Measurements from ENCODE around the gene AMBP.
A peak's percentile ranks its signal among the peaks of the same experiment; 100 is the strongest.

DNA sequence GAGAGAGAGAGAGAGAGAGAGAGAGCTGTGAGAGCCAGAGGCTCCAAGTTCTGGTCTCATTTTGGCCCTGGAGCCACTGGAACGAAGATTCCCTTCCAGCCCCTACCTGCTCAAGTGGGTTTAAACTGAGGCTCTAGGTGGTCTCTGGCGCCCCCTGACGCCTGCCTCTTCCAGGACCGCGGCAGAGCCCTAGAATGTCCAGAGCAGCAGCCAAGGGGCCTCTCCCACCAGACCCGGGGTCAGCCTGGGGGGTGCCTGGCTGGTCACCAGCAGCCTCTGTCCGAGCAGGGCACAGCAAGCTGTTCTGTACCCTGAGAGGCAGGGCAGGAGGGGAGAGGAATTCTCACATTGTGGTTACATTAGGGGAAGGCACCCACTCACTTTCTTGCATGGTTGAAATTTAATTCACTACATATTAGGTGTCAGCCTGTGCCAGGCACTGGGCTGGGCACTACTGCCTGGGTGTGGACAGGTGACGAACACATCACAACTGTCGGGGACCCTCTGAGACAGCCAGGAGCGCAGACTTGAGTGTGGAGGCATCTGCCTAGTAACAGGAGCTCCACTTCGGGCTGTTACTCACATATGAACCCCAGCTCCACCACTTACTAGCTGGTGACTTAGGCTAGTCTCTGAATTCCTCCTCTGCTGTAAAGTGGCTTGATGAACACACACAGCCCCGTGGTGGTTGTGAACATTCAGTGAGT, 44.5 kb downstream of the AMBP start:
- TF ChIP-seq, protein P1, sequence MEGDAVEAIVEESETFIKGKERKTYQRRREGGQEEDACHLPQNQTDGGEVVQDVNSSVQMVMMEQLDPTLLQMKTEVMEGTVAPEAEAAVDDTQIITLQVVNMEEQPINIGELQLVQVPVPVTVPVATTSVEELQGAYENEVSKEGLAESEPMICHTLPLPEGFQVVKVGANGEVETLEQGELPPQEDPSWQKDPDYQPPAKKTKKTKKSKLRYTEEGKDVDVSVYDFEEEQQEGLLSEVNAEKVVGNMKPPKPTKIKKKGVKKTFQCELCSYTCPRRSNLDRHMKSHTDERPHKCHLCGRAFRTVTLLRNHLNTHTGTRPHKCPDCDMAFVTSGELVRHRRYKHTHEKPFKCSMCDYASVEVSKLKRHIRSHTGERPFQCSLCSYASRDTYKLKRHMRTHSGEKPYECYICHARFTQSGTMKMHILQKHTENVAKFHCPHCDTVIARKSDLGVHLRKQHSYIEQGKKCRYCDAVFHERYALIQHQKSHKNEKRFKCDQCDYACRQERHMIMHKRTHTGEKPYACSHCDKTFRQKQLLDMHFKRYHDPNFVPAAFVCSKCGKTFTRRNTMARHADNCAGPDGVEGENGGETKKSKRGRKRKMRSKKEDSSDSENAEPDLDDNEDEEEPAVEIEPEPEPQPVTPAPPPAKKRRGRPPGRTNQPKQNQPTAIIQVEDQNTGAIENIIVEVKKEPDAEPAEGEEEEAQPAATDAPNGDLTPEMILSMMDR (conservative IDR thresholded peaks at IDR 0.05; ENCODE audit: low read depth, low read length), result peak; percentile 66
- no peak for TF ChIP-seq EZH2 (IDR thresholded peaks at IDR 0.05; ENCODE audit: borderline replicate concordance, low read depth, low read length, poor library complexity, severe bottlenecking)

Measured in A673 (cell line).